Hypothalamus (tissue), 51 donors: ENCODE results near the gene METTL21A.

Experiments
- DNase-seq, 51 donors: peaks; one replicate each; lab custom pipeline; 2025; lab: John Stamatoyannopoulos, UW

Gene METTL21A

GRCh38 chr2:207565736-207566500 lies 59.3 kb downstream of the METTL21A start:
- no peak for DNase-seq
